SK-N-SH (cell line): ENCODE results near the gene CRYZL1. TPM values are rescaled to one million over a fixed set of nuclear protein-coding genes. Genes with fewer than 3 reads are reported as not detected.

Source experiments
- CTCF ChIA-PET: fragments of 300-600, 350-600 bp; formaldehyde crosslinking; extraction: SDS; loops from one replicate; lab custom pipeline; 2021; lab: Yijun Ruan, JAX
- POLR2A ChIA-PET: fragments of 350-600 bp; sonication (Branson Sonifier 250); formaldehyde crosslinking; extraction: SDS; loops from one replicate; lab custom pipeline; 2020; ENCODE audit warnings: antibody characterized with exemption, inconsistent platforms; lab: Yijun Ruan, JAX
- DNase-seq: peaks from one replicate; pipeline ENCODE4 v3.0.0; 2012
- H2AFZ ChIP-seq: fragments of 200-600 bp; sonication (generic); 2 replicates; pipeline ENCODE4 v1.8.1; 2016; ENCODE audit warnings: antibody characterized with exemption, mild to moderate bottlenecking, low read depth
- H3F3A ChIP-seq: fragments of 200-600 bp; sonication (generic); replicated peaks from 2 replicates; pipeline ENCODE3; 2016; ENCODE audit warnings: antibody characterized with exemption, mild to moderate bottlenecking; ENCODE audit not compliant: insufficient read depth
- H3K27ac ChIP-seq, 2 experiments: fragments of 200-500 bp in 1 of 2; fragments of 200-600 bp in 1 of 2; sonication (Bioruptor generic) in 1 of 2; sonication (generic), shearing (Covaris generic) in 1 of 2; 2 replicates each; pipeline versions ENCODE4 v1.5.1 to v1.6.1; 2014 to 2016; ENCODE audit warnings: low read depth in 2 of 2, inconsistent platforms in 1 of 2, low read length in 1 of 2, mild to moderate bottlenecking in 1 of 2, mixed read lengths in 1 of 2
- H3K27me3 ChIP-seq: fragments of 200-600 bp; sonication (generic), shearing (Covaris generic); 2 replicates; pipeline ENCODE4 v1.6.1; 2016; ENCODE audit warnings: mixed run types; ENCODE audit not compliant: insufficient read depth
- H3K36me3 ChIP-seq, 2 experiments: fragments of 200-500 bp in 1 of 2; fragments of 200-600 bp in 1 of 2; sonication (Bioruptor generic) in 1 of 2; sonication (generic) in 1 of 2; replicated peaks in 1 of 2; 2 replicates each; pipeline versions ENCODE3 to v1.5.1; 2014 to 2016; ENCODE audit warnings: low read length in 1 of 2, mild to moderate bottlenecking in 1 of 2; ENCODE audit not compliant: insufficient read depth in 2 of 2, control insufficient read depth in 1 of 2
- H3K4me1 ChIP-seq, 2 experiments: fragments of 200-500 bp in 1 of 2; fragments of 200-600 bp in 1 of 2; sonication (Bioruptor generic) in 1 of 2; sonication (generic), shearing (Covaris generic) in 1 of 2; 2 replicates each; pipeline versions ENCODE4 v1.5.1 to v1.6.1; 2014 to 2016; ENCODE audit warnings: low read depth in 1 of 2, low read length in 1 of 2, mixed run types in 1 of 2; ENCODE audit not compliant: insufficient read depth in 2 of 2, control insufficient read depth in 1 of 2
- H3K4me2 ChIP-seq: fragments of 200-600 bp; sonication (generic), shearing (Covaris generic); 2 replicates; pipeline ENCODE4 v1.6.1; 2017; ENCODE audit warnings: mixed run types
- H3K4me3 ChIP-seq, 2 experiments: fragments of 200-500 bp in 1 of 2; fragments of 200-600 bp in 1 of 2; sonication (Bioruptor generic) in 1 of 2; sonication (generic), shearing (Covaris generic) in 1 of 2; 2 replicates each; pipeline versions ENCODE4 v1.5.1 to v1.8.1; 2014 to 2016; ENCODE audit warnings: low read depth in 2 of 2, inconsistent platforms in 1 of 2, low read length in 1 of 2, mild to moderate bottlenecking in 1 of 2, mixed read lengths in 1 of 2, moderate library complexity in 1 of 2
- H3K79me2 ChIP-seq: fragments of 200-600 bp; sonication (generic); 2 replicates; pipeline ENCODE4 v1.8.1; 2017; ENCODE audit warnings: mild to moderate bottlenecking; ENCODE audit not compliant: insufficient read depth
- H3K9ac ChIP-seq: fragments of 200-600 bp; sonication (generic); 2 replicates; pipeline ENCODE4 v1.6.1; 2017; ENCODE audit warnings: mixed run types
- H3K9me2 ChIP-seq: fragments of 200-600 bp; sonication (generic); 2 replicates; pipeline ENCODE4 v1.6.1; 2017; ENCODE audit warnings: mixed run types
- H3K9me3 ChIP-seq: fragments of 200-600 bp; sonication (generic); 2 replicates; pipeline ENCODE4 v1.6.1; 2017; ENCODE audit warnings: mixed run types, mild to moderate bottlenecking, moderate library complexity
- H4K20me1 ChIP-seq: fragments of 200-600 bp; sonication (generic); 2 replicates; pipeline ENCODE4 v1.6.1; 2017; ENCODE audit warnings: mild to moderate bottlenecking, mixed run types; ENCODE audit not compliant: insufficient read depth
- ELF1 ChIP-seq: IDR thresholded peaks from 2 replicates; pipeline ENCODE4 v1.4.0; 2012
- EP300 ChIP-seq, 2 experiments: IDR thresholded peaks; 2 replicates each; pipeline versions ENCODE4 v1.4.0 to v1.6.1; 2012; ENCODE audit warnings: borderline replicate concordance in 1 of 2, low read depth in 1 of 2, low read length in 1 of 2
- GABPA ChIP-seq: IDR thresholded peaks from 2 replicates; pipeline ENCODE4 v1.4.0; 2012; ENCODE audit warnings: low read depth, mild to moderate bottlenecking
- JUND ChIP-seq: IDR thresholded peaks from 2 replicates; pipeline ENCODE4 v1.4.0; 2012
- MEF2A ChIP-seq: IDR thresholded peaks from 2 replicates; pipeline ENCODE4 v1.4.0; 2012; ENCODE audit warnings: low read depth, borderline replicate concordance
- NFIC ChIP-seq: IDR thresholded peaks from 2 replicates; pipeline ENCODE4 v1.4.0; 2012; ENCODE audit warnings: borderline replicate concordance
- RXRA ChIP-seq: IDR thresholded peaks from 2 replicates; pipeline ENCODE4 v1.4.0; 2012; ENCODE audit warnings: low read depth, mild to moderate bottlenecking, borderline replicate concordance
- SIN3A ChIP-seq: IDR thresholded peaks from 2 replicates; pipeline ENCODE4 v1.6.1; 2012; ENCODE audit warnings: low read depth, mild to moderate bottlenecking, low read length, moderate library complexity, borderline replicate concordance
- TCF12 ChIP-seq: IDR thresholded peaks from 2 replicates; pipeline ENCODE4 v1.4.0; 2012
- TEAD4 ChIP-seq: IDR thresholded peaks from 2 replicates; pipeline ENCODE4 v1.4.0; 2012; ENCODE audit warnings: mild to moderate bottlenecking, borderline replicate concordance; ENCODE audit not compliant: insufficient read depth
- YY1 ChIP-seq: IDR thresholded peaks from 2 replicates; pipeline ENCODE4 v1.4.0; 2012; ENCODE audit warnings: low read depth, mild to moderate bottlenecking
- WGBS: methylation state at CpG from one replicate; pipeline ENCODE4 v1.1.6; 2017; ENCODE audit warnings: low lambda C conversion rate; 5-methylcytosine and 5-hydroxymethylcytosine counted together
- polyA plus RNA-seq, 3 experiments: library from polyadenylated mRNA; depleted of rRNA; stranded (reverse); fragments of >200 nt; gene quantifications; 2 replicates each; pipeline ENCODE4 v1.2.3, GENCODE V29; 2012
- TF ChIP-seq, protein P1 (sequence below): IDR thresholded peaks from 2 replicates; pipeline ENCODE4 v1.4.0; 2012; ENCODE audit warnings: low read depth, borderline replicate concordance
- TF ChIP-seq, protein P2 (sequence below): fragments of 150-350 bp; IDR thresholded peaks from 2 replicates; pipeline ENCODE4 v1.6.1; 2016; ENCODE audit warnings: mild to moderate bottlenecking, low read depth, low read length
- TF ChIP-seq, protein P3 (sequence below): IDR thresholded peaks from 2 replicates; pipeline ENCODE4 v1.4.0; 2012; ENCODE audit warnings: low read depth, borderline replicate concordance

The CRYZL1 gene
- polyA plus RNA-seq, 1 of the 3 experiments (the other 2 are of a cell fraction), result 26.3 TPM

DNA sequence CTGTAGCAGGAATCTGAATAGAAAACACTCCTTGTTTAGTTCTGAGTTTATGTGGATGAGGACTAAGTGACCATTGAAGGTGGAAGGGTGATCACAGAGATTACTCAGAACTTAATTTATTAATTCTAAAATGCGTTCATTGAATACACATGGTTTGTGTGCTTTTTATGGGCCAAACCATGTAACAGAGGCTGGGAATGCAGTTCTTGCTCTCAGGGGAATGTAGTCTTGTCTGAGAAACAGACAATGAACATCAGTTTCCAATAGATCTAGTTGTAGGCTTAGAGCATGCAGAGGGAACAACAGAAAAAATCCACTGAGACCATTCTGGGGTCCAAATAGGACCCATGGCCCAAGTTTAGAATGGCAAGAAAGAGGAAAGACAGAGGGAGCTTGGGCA lies 46.8 kb upstream of the CRYZL1 start:
- H3K9me3 ChIP-seq, result no peaks in the 10 kb centered on the region
- no peaks in the 10 kb centered on the region for H3K27me3 ChIP-seq
- H3F3A ChIP-seq, result peaks cover 21% of the 10 kb centered on the region
- no peak overlapping the region for H3K9ac ChIP-seq
- no peak overlapping the region for H3K4me2 ChIP-seq
- TF ChIP-seq SIN3A (no peak), TEAD4 (no peak), NFIC (no peak), EP300 (IDR thresholded peaks at IDR 0.05; ENCODE audit: borderline replicate concordance in 1 of 2, low read depth in 1 of 2, low read length in 1 of 2) (no peak), YY1 (no peak)
- TF ChIP-seq, protein P1, sequence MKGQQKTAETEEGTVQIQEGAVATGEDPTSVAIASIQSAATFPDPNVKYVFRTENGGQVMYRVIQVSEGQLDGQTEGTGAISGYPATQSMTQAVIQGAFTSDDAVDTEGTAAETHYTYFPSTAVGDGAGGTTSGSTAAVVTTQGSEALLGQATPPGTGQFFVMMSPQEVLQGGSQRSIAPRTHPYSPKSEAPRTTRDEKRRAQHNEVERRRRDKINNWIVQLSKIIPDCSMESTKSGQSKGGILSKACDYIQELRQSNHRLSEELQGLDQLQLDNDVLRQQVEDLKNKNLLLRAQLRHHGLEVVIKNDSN, result no peak
- TF ChIP-seq, protein P2, sequence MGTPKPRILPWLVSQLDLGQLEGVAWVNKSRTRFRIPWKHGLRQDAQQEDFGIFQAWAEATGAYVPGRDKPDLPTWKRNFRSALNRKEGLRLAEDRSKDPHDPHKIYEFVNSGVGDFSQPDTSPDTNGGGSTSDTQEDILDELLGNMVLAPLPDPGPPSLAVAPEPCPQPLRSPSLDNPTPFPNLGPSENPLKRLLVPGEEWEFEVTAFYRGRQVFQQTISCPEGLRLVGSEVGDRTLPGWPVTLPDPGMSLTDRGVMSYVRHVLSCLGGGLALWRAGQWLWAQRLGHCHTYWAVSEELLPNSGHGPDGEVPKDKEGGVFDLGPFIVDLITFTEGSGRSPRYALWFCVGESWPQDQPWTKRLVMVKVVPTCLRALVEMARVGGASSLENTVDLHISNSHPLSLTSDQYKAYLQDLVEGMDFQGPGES, result no peak
- H3K4me3 ChIP-seq, result no peak overlapping the region
- H3K36me3 ChIP-seq, result no peaks in the 10 kb centered on the region
- peaks cover 93% of the 10 kb centered on the region for H3K79me2 ChIP-seq
- CTCF ChIA-PET, result no interaction called here
- H3K27ac ChIP-seq, result no peak overlapping the region; a peak in 1 of 4 replicates
- WGBS, result 100% methylated on average over 1 of the region's 1 CpG
- H4K20me1 ChIP-seq, result peaks cover 14% of the 10 kb centered on the region; the same call in 1 of the 2 replicates
- peaks cover 7 to 39% of the 10 kb centered on the region in 2 experiments for H3K4me1 ChIP-seq
- POLR2A ChIA-PET, result no interaction called here
- no peak overlapping the region for H2AFZ ChIP-seq
- no peak for DNase-seq
- H3K9me2 ChIP-seq, result no peaks in the 10 kb centered on the region

DNA sequence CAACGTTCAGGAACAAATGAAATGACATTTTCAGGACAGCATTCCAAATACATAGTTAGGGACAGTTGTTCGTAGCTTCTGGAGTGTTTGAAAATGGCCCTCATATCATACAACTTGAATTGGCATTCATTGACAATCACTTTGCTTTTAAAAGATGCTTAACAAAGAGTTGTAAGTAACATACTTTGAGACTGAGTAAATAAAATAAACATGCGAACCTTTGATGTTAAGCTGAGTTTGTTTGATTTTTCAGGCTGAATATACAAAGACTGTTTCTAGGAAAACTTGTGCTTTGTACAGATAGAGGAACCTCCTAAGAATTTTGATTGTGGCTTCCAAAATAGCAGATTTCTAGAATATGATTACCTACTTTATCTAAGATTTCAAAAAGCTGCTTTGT lies 46.1 kb upstream of the CRYZL1 start:
- DNase-seq, result no peak
- TF ChIP-seq ELF1 (no peak), MEF2A (no peak), TCF12 (no peak), YY1 (no peak), TEAD4 (no peak), JUND (no peak), RXRA (no peak), GABPA (no peak)
- TF ChIP-seq, protein P2, result no peak
- TF ChIP-seq, protein P3, sequence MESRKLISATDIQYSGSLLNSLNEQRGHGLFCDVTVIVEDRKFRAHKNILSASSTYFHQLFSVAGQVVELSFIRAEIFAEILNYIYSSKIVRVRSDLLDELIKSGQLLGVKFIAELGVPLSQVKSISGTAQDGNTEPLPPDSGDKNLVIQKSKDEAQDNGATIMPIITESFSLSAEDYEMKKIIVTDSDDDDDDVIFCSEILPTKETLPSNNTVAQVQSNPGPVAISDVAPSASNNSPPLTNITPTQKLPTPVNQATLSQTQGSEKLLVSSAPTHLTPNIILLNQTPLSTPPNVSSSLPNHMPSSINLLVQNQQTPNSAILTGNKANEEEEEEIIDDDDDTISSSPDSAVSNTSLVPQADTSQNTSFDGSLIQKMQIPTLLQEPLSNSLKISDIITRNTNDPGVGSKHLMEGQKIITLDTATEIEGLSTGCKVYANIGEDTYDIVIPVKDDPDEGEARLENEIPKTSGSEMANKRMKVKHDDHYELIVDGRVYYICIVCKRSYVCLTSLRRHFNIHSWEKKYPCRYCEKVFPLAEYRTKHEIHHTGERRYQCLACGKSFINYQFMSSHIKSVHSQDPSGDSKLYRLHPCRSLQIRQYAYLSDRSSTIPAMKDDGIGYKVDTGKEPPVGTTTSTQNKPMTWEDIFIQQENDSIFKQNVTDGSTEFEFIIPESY, result no peak
- Histone ChIP-seq H3K4me1 (peaks cover 8 to 39% of the 10 kb centered on the region in 2 experiments), H3K27ac (no peak overlapping the region), H3F3A (peaks cover 26% of the 10 kb centered on the region), H4K20me1 (peaks cover 14% of the 10 kb centered on the region; the same call in 1 of the 2 replicates), H3K9ac (no peak overlapping the region), H3K4me3 (no peak overlapping the region), H3K9me3 (no peaks in the 10 kb centered on the region), H3K36me3 (no peaks in the 10 kb centered on the region), H2AFZ (no peak overlapping the region), H3K4me2 (no peak overlapping the region), H3K9me2 (no peaks in the 10 kb centered on the region), H3K27me3 (no peaks in the 10 kb centered on the region), H3K79me2 (peaks cover 89% of the 10 kb centered on the region)
- WGBS, result 82% methylated on average over 3 of the region's 3 CpGs
- POLR2A ChIA-PET, result no interaction called here
- CTCF ChIA-PET, result no interaction called here
